Measurements from ENCODE around the gene ABHD2. TPM values are rescaled to one million over a fixed set of nuclear protein-coding genes. Genes with fewer than 3 reads are reported as not detected.

The ABHD2 gene
- total and polyA plus RNA-seq, 9 of the 15 experiments (the other 6 are each of a cell fraction or from before 2014, with no cell fraction given): 16.9 to 99.8 (median 47.5) TPM

- peak; percentile 73 for TF ChIP-seq REST (IDR thresholded peaks at IDR 0.05; ENCODE audit: borderline replicate concordance)
- no peak; the same call in 1 of the 2 replicates for TF ChIP-seq REST (CRISPR knock-in tag; IDR thresholded peaks at IDR 0.05; ENCODE audit: low read depth)
- TF ChIP-seq KAT8 (IDR thresholded peaks at IDR 0.05; ENCODE audit: low read depth): no peak
- no peak for TF ChIP-seq FOXJ2 (tag; IDR thresholded peaks at IDR 0.05)
- no peak for TF ChIP-seq BCLAF1 (IDR thresholded peaks at IDR 0.05; ENCODE audit: borderline replicate concordance in 1 of 2, control insufficient read depth in 1 of 2, low read depth in 2 of 2, low read length in 1 of 2)
- peak; percentile 54; the same call in 1 of the 2 replicates for TF ChIP-seq RB1 (IDR thresholded peaks at IDR 0.05; ENCODE audit: low read depth)
- peak; percentile 82 for TF ChIP-seq SMAD4 (CRISPR knock-in tag; conservative IDR thresholded peaks at IDR 0.05)
- TF ChIP-seq TAF9B (IDR thresholded peaks at IDR 0.05; ENCODE audit: partially characterized antibody): peak; percentile 100
- TF ChIP-seq CBFB (CRISPR knock-in tag; IDR thresholded peaks at IDR 0.05): peak; percentile 83
- peak; percentile 99 for TF ChIP-seq ASH1L (IDR thresholded peaks at IDR 0.05; ENCODE audit: borderline replicate concordance, low read depth, partially characterized antibody)
- TF ChIP-seq MED1 (CRISPR knock-in tag; IDR thresholded peaks at IDR 0.05; ENCODE audit: borderline replicate concordance): no peak
- no peak for TF ChIP-seq FOXJ3 (CRISPR knock-in tag; IDR thresholded peaks at IDR 0.05)
- no peak for TF ChIP-seq ZNF696 (CRISPR knock-in tag; conservative IDR thresholded peaks at IDR 0.05)
- TF ChIP-seq MTA3 (IDR thresholded peaks at IDR 0.05; ENCODE audit: borderline replicate concordance): peak; percentile 81
- no peak for TF ChIP-seq FOXA3 (CRISPR knock-in tag; conservative IDR thresholded peaks at IDR 0.05 in 1 of 2, IDR thresholded peaks at IDR 0.05 in 1 of 2)
- no peak for TF ChIP-seq SIN3B (IDR thresholded peaks at IDR 0.05; ENCODE audit: low read depth)
Observed at GRCh38 chr15:89087830-89088604, at the start of gene ABHD2 (continued).
